ENCODE results near the gene RERE.
"Not testable (repeated sequence)": the region's sequence is repeated elsewhere in the genome, so short reads cannot be mapped to it uniquely, and the experiment has no call there.

DNA sequence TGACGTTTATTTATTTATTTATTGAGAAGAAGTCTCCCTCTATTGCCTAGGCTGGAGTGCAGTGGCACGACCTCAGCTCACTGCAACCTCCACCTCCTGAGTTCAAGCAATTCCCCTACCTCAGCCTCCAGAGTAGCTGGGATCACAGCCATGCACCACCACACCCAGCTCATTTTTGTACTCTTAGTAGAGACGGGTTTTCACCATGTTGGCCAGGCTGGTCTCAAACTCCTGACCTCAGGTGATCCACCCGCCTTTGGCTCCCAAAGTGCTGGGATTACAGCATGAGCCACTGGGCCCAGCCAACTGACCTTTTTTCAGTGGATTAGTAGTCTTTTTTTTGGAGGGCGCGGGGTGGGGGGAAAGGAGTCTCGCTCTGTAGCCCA lies 90.6 kb downstream of the RERE start:
- TF ChIP-seq, protein P1, sequence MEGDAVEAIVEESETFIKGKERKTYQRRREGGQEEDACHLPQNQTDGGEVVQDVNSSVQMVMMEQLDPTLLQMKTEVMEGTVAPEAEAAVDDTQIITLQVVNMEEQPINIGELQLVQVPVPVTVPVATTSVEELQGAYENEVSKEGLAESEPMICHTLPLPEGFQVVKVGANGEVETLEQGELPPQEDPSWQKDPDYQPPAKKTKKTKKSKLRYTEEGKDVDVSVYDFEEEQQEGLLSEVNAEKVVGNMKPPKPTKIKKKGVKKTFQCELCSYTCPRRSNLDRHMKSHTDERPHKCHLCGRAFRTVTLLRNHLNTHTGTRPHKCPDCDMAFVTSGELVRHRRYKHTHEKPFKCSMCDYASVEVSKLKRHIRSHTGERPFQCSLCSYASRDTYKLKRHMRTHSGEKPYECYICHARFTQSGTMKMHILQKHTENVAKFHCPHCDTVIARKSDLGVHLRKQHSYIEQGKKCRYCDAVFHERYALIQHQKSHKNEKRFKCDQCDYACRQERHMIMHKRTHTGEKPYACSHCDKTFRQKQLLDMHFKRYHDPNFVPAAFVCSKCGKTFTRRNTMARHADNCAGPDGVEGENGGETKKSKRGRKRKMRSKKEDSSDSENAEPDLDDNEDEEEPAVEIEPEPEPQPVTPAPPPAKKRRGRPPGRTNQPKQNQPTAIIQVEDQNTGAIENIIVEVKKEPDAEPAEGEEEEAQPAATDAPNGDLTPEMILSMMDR (IDR thresholded peaks at IDR 0.05) = peak in 2 of 4 experiments; percentile 3
- not testable (repeated sequence) for TF ChIP-seq POLR2A (IDR thresholded peaks at IDR 0.05)
